HG03575 (cell line): ENCODE measurements around the gene MFNG.
"Not testable (repeated sequence)": the region's sequence is repeated elsewhere in the genome, so short reads cannot be mapped to it uniquely, and the experiment has no call there.

Experiments used
- ATAC-seq: cut with Tn5 transposase; IDR thresholded peaks from one replicate; pipeline ENCODE4 v1.9.1; 2021; ENCODE audit not compliant: unreplicated experiment, insufficient number of reproducible peaks, low FRiP score; ENCODE audit errors: extremely low read depth

Gene MFNG

DNA sequence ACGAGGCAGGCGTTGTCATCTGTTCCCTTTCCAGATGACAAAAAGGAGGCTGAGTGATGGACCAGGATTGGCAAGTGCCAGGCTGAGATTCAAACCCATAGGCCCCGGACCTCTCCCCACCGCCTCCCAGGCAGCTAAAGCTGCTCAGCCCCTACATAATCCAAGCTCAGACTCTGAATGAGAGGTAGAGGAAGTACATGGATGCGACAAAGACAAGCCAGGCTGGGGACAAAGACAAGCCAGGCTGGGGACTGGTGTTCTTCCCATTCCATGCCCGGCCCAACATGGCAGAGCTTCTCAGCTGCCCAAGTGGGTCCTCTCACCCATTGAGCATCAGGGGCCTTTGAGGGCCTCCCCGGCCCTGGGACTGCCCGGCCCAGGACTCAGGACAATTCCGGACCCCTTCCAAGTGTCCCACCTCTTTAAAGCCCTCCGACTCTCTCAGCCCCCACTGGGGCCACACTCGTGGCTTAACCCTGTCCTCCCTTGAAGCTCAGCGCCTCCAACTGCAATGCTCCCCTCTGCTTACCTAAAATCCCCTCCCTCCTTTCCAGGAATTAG, 4.8 kb downstream of the MFNG start:
- ATAC-seq = no peak

DNA sequence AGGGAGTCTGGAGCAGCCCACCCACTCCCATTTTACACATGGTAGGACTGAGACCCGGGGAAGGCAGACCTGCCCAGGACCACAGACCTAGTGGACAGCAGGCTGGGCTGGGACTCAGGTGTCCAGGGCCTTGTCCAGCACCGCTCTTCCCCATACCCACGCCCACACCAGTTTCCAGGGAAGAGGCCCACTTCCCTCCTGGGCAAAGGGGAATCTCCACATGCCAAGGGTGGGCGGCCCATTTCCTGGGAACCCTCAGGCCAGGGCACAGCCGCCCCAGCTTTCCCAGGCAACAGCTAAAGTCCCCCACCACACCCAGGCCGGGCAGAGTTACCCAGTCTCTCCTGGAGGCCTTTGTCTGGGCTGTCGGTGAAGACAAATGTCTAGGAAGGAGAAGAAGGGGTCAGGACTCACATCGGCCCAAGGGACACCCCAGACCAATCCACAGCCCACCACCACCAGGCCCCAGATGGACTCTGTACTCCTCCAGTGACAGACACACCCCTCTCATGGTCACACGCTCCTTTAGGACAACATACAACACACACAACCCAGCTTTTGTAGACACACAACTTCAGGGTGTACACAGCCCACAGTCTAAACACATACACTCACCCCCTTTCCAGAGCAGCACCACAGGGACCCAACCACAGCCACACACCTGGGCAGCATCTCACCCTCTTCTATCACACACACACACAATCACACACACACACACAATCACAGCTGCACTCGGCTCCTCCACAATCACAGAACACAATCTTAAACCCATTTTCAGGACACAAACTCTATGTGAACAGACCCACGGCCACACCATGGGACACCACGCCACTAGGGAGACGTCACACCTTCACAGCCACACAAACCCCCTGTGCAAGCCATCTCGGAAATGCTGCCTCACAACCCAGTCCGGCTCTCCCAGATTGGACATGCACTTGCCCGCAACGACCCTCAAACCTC, 5.5 kb downstream of the MFNG start:
- no peak for ATAC-seq

DNA sequence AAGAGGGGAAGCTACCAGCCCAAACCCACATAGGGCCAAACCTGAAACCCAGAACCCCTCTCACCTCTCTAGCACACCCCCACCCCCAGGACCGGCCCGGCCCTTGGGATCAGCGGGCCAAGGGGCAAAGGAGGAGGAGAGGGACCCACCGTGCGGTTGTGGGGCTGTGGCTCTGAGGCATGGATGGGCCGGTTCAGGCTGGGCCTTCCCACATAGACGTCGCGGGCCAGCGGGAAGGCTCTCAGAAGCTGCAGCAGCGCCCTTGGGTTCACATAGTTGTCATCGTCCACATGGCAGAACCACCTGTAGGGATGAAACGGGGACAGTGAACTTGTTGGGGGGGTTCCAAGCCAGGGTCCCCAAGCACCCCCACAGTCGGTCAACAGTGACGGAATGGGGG, 7.0 kb downstream of the MFNG start:
- ATAC-seq = no peak

DNA sequence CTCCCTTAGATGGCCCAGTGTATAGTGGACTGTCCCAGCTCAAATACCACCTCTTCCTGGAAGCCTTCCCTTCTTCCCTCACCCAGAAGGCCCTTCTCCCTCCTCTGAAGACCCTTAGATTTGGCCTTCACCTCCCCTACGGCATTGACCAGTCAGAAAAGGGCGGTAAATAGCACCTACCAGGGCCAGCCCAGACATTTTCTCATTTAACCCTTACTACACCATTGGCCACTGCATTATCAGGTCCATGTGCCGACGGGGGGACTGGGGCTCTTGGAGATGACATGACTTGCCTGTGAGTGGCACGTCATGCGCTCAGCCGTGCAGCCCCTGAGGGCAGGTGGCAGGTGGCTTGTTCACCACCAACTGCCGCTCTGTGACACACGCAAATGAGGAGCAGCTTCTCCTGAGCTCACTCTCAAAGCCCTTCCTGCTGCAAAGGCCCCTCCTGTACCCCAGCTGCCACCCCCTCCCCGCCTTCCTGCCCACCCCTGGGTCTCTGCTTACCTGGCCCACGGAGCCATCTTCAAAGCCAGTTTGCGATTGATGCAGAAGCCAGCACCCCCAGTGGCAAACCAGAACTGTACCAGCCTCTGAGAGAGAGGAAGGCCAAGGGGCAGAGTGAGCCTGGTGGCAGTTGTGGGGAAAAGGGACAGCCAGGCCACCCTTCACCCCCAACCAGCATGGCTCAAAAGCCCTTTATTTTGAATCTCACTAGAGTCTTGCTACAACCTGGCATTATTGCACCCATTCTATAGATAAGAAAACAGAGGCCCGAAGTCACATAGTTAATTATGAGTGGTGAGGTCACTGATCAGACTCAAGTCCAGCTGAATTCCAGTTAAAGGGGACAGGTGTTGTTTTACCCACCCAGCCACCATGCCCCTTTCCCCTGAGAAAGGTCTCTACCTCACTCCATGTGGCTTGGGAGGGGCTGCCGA, 9.5 kb downstream of the MFNG start:
- no peak for ATAC-seq

DNA sequence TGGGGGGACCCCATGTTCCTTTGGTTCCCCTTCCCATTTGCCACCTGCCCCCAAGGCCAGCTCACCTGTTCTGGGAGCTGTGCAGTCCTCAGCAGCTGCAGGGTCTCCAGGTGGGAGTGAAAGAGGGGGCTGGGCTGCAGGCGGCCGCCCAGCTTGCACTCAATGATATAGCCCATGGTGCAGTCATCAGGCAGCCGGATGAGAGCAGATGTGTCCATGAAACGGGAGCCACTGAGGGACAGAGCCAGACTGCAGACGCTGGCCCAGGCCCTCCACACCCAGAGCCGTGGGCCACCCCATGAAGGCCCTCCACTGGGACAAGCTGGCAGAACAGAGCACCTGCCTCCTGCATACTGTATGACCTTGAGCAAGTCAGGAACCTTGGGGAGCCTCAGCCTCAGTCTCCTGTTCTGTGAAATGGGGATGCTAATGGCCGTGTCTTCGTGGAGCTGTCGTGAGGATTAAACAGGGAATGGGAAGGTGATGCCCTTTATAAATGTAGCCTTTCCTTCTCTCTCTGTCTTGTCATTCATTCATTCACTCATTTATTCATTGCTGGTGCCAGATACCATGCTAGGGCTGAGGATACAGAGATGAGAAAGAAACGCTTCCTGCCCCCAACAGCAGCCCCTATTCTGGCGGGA, 11.6 kb downstream of the MFNG start:
- no peak for ATAC-seq

DNA sequence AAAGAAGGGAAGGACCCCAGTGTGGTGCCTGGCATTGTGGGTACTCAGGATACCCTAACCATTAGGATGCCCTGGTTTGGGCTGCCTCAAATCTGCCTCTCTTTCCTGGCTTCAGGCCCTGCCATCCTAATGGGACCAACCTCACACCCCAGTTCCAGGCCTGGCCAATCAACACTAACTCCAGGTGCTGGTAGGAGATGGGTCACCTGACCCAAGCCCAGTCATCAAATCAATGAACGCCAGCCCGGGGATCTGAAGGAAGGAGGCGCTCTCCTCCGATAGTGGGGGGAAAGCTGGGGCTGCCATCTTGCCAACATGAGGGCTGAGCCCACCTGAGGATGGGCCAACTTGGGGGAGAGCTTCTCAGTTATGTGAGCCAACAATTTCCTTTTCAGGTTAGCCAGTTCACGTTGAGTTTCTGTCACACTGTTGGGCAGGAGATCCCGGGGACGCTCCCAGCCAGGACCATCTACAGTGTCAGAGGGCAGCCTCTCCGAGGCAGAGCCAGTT, 12.7 kb downstream of the MFNG start:
- no peak for ATAC-seq

DNA sequence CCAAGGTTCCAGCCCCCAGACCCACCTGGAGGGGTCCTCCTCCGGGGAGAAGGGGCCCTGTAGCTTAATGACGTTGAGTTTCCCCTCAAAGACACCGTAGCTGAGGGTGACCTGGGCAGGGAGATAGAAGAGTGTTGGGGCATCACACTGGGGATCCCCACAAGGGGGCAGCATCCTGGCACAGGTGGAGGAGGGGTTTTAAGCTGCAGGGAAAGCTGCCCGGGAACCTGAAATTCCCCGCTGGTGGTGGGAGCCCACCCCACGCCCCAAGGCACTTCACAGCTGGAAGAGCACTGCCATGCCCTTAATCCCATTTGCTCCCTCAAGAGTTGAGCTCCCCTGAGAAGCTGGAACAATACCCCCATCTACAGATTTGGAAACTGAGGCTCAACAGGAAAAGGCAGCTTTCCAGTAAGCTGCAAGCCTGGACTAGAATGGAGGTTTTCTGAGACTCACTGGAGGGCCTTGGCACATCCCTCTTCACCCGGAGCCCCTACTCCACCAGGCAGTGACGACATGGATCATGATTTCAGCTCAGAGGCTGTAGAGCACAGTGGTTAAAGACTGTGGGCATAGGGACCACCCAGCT, 13.7 kb downstream of the MFNG start:
- ATAC-seq = no peak

DNA sequence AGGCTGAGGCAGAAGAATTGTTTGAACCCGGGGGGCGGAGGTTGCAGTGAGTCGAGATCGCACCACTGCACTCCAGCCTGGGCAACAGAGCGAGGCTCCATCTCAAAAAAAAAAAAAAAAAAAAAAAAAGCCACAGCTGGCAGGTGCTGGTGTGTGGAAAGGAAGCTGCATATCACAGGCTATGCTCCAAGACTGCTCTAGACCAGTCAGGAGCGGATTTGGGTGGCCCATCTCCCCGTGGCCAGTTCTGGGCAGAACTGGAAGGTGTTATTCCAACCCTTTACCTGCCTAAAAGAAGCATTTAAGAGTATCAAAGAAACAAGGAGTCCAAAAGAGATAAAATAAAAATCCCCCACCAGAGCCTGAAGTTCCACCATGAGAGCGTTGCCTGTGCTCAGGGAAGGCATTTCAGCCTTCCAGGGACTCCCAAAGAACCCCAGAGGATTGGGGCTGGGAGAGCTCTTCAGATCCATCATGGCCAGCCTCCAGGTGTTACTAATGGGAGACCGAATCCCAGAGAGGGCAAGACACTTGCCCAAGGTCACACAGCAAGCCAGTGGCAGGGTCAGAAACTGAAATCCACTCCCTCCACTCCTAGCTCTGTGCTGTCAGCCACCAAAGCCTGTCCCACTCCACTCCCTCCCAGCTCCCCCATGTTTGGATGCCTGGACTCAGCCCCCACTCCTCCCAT, 14.3 kb downstream of the MFNG start:
- no peak for ATAC-seq

DNA sequence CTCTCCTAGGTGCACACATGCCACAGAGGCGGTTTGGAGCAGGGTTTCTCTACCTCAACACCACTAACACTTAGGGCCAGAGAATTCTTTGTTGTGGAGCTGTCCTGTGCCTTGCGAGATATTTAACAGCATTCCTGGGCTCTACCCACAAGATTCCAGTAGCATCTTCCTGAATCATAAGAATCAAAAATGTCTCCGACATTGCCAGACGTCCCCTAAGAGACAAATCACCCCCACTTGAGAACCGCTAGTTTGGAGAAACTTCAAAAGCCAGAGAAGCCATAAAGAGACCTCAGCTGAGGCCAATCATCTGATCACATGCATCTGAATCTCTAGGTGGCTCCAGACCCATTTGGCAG, 16.1 kb downstream of the MFNG start:
- ATAC-seq = no peak

DNA sequence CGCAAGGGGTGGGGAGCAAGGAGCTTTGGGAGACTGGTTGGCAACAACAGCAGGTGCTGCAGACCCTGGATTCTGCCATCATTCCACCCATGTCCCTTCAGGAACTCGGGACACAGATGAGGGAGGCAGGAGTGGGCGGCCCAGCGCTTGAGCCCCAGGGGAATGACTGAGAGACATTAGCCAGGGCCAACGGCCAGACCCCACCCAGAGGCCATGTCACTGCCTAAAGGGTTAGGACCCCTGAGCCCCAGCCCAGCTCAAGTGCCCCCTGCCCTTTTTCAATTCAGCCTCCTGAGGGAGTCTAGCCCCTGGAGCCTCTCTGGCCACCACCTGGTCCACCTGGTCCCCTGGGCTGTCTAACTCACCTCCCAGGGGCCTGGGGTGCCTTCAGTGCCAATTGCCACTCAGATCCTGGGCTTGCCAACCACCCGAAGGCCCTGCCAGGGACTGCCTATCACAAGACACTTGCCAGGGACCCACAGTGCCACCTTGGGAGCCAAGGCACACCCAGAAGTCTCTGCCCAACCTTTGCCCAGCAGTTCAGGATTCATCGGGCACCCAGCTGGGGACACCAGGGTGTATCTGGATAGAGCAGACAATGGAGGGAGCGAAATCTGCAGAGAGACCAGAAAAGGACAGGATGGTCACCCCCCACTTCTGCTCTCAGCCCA, 16.6 kb downstream of the MFNG start:
- ATAC-seq = no peak

DNA sequence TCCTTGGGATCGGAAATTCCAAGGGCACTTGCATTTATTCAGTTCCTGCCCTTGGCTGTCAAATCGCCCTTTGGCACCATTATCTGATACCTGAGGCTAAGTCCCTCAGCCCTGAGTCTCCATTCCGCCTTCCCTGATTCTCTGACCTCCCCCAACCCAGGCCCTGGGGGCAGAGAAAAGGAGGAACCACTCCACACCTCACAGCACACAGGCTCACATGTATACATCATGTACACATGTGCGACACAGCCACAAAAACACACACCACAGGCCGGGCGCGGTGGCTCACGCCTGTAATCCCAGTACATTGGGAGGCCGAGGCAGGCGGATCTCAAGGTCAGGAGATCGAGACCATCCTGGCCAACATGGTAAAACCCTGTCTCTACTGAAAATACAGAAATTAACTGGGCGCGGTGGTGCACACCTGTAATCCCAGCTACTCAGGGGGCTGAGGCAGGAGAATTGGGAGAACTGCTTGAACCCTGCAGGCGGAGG, 17.9 kb downstream of the MFNG start:
- not testable (repeated sequence) for ATAC-seq

DNA sequence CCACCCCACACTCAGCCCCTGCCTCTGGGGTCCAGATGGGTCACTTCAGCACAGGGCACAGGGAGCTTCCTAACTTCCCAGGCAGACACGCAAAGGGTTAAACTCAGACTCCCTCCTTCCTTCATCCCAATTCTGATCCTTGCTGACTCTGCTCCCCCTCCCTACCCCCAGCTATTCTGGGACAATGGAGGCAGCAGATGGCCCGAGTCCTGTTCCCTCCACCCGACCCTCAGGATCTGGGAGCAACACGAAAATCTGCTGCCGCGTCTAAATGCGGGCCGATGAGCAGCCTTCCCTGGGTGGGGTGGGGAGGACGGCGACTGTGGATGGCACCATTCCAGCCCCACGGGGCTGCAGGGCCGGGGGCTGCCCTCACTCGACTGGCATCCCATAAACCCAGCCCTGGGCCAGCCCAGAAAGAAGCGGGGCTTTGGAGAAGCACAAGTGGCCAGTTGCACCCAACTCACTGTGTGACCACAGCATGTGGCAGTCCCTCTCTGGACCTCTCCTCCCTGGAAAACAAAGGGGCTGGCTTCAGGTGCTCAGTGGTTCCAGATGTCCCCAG, 18.7 kb downstream of the MFNG start:
- no peak for ATAC-seq

DNA sequence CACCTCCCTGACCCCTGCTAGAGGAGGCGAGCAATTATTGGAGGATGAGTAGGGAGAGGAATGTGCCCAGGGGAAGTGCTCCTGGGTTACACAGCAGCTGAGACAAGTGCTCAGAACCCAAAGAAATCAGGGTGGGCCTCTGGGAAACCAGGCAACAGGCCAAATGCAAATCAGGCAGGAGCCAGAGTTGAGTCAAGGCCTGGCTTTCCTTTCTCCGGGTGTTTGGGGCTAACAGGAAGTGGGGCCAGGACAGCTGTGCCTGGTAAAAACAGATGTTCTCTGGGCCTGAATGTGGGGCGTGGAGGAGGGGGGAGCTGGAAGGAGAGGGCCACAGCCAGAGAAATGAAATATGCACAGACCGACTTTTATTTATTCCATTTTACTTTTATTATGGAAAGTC, 22.0 kb downstream of the MFNG start:
- ATAC-seq = no peak

DNA sequence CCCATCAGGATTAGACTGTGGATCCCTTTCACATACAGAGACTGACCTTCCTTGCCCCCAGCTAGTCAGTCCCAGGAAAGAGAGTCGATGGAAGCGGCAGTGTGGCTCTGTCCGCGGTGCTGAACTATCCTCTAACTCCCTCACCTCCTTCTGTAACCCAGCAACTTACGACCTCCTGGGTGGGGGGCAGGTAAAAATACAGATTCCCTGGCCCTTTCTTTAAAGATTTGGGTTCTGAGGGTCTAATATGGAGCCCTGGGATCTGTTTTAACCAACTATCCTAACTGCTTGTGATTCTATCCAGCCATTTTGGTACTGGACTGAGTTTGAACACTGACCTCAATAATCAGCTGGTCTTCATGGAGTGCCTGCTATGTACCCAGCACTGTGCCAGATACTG, 23.2 kb downstream of the MFNG start:
- ATAC-seq = no peak

DNA sequence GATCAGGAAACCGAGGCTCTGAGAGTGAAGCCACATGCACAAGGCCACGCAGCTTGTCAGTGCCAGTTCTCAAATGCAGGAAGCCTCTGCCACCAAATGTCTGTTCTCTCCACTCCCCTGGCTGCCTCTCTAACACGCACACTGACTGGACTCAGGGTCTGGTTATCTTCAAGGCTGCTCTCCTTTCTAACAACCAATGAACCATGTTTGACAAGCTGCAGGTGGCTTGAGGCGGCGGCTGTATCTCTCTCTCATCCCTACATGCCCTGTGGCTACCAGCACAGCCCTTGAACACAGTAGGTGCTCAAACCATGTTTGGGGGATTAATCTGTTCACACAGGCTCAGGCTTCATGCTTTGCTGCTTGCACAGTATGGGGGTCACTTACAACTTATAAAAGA, 23.7 kb downstream of the MFNG start:
- ATAC-seq = no peak

DNA sequence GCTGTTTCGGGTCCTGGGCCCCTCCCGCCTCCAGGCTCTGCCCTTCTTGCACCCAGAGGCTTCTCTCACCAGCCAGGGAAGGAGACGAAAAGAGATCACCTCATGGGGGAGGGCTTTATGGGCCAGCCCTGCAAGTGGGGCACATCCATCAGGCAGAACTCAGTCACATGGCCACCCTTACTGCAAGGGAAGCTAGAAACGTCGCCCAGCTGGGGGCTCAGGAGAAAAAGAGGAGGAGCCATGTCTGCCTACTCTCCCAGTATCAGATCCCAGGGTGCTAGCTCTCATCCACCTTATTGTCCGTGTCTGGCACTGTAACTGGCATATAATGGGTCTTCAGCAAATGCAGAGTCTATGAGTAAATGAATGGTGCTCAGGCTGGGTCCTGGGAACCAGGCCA, 24.2 kb downstream of the MFNG start:
- ATAC-seq = no peak

DNA sequence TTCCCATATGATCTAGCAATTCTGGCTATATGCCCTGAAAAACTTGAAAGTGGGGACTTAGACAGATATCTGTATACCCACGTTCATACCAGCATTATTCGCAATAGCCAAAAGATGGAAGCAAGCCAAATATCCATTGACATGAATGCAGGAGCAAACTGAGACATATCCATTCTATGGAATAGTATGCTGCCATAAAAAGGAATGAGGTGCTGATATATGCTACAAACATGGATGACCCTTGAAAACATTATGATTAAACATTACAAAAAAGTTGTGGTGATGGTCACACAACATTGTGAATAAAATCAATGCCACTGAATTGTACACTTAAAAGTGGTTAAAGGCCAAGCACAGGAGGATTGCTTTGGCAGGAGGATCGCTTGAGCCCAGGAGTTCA, 25.5 kb downstream of the MFNG start:
- ATAC-seq = no peak
